Measurements from ENCODE around the gene EDC3. TPM values are rescaled to one million over a fixed set of nuclear protein-coding genes. Genes with fewer than 3 reads are reported as not detected.

The EDC3 gene
- total and polyA plus RNA-seq, 2 of the 4 experiments (the other 2 are of a cell fraction): 16.8 to 38.0 TPM

DNA sequence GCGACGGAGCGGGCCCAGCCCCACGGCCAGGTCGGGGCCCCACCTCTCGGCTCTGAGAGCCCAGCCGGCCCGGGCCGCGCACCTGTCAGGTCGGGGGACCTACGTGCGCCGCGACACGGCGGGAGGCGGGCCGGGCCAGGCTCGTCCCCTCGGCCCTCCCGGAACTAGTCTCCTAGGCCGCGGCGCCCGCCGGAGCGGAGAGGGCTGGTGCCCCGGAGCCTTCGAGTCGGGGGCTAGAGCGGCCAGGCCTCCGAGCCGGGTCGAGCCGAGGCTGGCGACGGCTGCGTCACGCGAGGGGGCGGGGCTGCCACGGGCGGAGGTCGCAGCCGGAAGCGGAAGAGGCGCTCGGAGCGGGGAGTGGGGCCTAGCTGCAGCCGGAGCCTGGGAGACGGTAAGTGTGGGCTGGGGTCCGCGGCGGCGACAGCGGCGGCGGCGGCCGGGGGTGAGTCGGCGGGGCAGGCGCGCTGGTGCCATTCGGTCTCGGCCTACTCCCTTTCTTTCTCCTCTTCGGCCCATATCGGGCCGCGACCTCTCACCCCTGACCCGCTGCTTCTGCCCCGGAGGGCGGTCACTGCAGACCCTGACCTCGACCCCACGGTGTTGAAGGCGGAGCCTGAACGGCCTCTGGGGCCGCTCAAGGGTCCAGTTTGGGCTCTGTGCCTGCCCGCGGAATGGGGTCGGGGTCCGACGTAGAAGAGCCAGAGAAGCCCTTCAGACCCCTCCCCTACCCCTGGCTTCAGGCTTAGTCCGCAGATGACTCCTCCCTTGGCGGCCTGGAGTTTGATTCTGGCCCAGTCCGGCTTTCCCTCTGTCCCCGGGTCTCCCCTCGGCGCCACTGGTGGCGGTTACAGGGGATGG is 80.1 kb downstream of the EDC3 start, which contains the start of gene CLK3:
CLK3 (plus strand) TSS at position 329 of the 858 bp plus-strand sequence. CDS start 3,361 bp downstream, outside the sequence.
- peak within 1 kb of the TSS; percentile 91 for H4K91ac ChIP-seq (ENCODE audit: insufficient read depth, low read depth, low read length)
- peaks cover 6% of the 10 kb centered on the region for H3K4me1 ChIP-seq (ENCODE audit: control insufficient read depth, insufficient read depth, low read length)
- H2BK20ac ChIP-seq (ENCODE audit: low read depth, low read length): no peak within 1 kb of the TSS
- H3K9me3 ChIP-seq (ENCODE audit: control insufficient read depth, insufficient read depth, low read length): no peaks in the 10 kb centered on the region
- DNase-seq: peak; percentile 89
- intact Hi-C loops (cut with micrococcal nuclease) (loop anchor here (1.0 kb wide), 2 partner anchors 69 to 154 kb away; partner anchors contain the start of gene UBL7), dilution Hi-C loops (cut with HindIII; ENCODE audit: low sequenced_read_pairs, unreplicated experiment) (no loop called here), in situ Hi-C loops (cut with MboI; ENCODE audit: low sequenced_read_pairs) (no loop called here)
- peak within 1 kb of the TSS; percentile 21; the same call in 1 of the 2 replicates for H3K18ac ChIP-seq (ENCODE audit: low read depth, low read length)
- H4K5ac ChIP-seq (ENCODE audit: low read depth, low read length): peak within 1 kb of the TSS; percentile 76
- peak within 1 kb of the TSS; percentile 100 for H2AK9ac ChIP-seq (replicated peaks; ENCODE audit: low read depth, low read length, poor library complexity)
- BruUV-seq (replicated peaks): no TSS peak
- peak; percentile 81 for ATAC-seq (ENCODE audit: low read depth)
- H2BK5ac ChIP-seq (ENCODE audit: low read depth, low read length, poor library complexity, severe bottlenecking): peak within 1 kb of the TSS; percentile 86
- H2AK5ac ChIP-seq (ENCODE audit: low read depth, low read length): peak within 1 kb of the TSS; percentile 97
- H3K4me2 ChIP-seq (ENCODE audit: low read depth, low read length): peak within 1 kb of the TSS; percentile 89
- peak within 1 kb of the TSS; percentile 91 to 95 for H4K8ac ChIP-seq (ENCODE audit: low read depth in 2 of 2, low read length in 2 of 2)
- peak within 1 kb of the TSS; percentile 93 for H3K4me3 ChIP-seq (ENCODE audit: insufficient read depth, low read depth, low read length)
- TF ChIP-seq POLR2A (IDR thresholded peaks at IDR 0.05; ENCODE audit: low read depth, low read length) (peak; percentile 83), BHLHE40 (IDR thresholded peaks at IDR 0.05; ENCODE audit: low read depth, low read length) (peak; percentile 85), MXI1 (IDR thresholded peaks at IDR 0.05; ENCODE audit: borderline replicate concordance, low read depth, low read length) (peak; percentile 36; the same call in 1 of the 2 replicates), MAZ (IDR thresholded peaks at IDR 0.05; ENCODE audit: borderline replicate concordance, low read depth, low read length) (peak; percentile 92), CEBPB (IDR thresholded peaks at IDR 0.05; ENCODE audit: low read depth, low read length) (no peak), RCOR1 (IDR thresholded peaks at IDR 0.05; ENCODE audit: insufficient replicate concordance, low read length) (peak; percentile 33), CHD1 (IDR thresholded peaks at IDR 0.05; ENCODE audit: low read depth, low read length) (peak; percentile 12; the same call in 1 of the 2 replicates), SMC3 (IDR thresholded peaks at IDR 0.05; ENCODE audit: low read depth, low read length) (no peak)
- TF ChIP-seq, protein P1, sequence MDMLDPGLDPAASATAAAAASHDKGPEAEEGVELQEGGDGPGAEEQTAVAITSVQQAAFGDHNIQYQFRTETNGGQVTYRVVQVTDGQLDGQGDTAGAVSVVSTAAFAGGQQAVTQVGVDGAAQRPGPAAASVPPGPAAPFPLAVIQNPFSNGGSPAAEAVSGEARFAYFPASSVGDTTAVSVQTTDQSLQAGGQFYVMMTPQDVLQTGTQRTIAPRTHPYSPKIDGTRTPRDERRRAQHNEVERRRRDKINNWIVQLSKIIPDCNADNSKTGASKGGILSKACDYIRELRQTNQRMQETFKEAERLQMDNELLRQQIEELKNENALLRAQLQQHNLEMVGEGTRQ (IDR thresholded peaks at IDR 0.05; ENCODE audit: low read depth, low read length): peak; percentile 52
- H3K14ac ChIP-seq (replicated peaks; ENCODE audit: low read depth, low read length): peak within 1 kb of the TSS; percentile 90
- peak within 1 kb of the TSS; percentile 97 for H2AFZ ChIP-seq (replicated peaks; ENCODE audit: low read length, poor library complexity)
- H3K27ac ChIP-seq (ENCODE audit: insufficient read depth, low read length): peak within 1 kb of the TSS; percentile 87
- H3K27me3 ChIP-seq (ENCODE audit: control insufficient read depth, insufficient read depth, low read length): peaks cover 2% of the 10 kb centered on the region; the same call in 1 of the 2 replicates
- H3K9me1 ChIP-seq (ENCODE audit: insufficient read depth, low read length): 0 out of 2 replicates have a peak, but pooled peaks cover 2% of the 10 kb centered on the region
- peak within 1 kb of the TSS; percentile 68; the same call in 2 of the 3 replicates for H2BK15ac ChIP-seq (ENCODE audit: low read depth, low read length)
- H3K79me1 ChIP-seq (ENCODE audit: low read depth in 1 of 2, low read length in 2 of 2): peaks cover 6 to 49% of the 10 kb centered on the region in 2 experiments; a peak in 3 of 4 replicates
- H3K56ac ChIP-seq (ENCODE audit: extremely low read depth, insufficient read depth, low read length): peak within 1 kb of the TSS; percentile 82
- H3K4ac ChIP-seq (ENCODE audit: low read depth, low read length): peak within 1 kb of the TSS; percentile 92
- H2BK120ac ChIP-seq (ENCODE audit: low read depth, low read length): peak within 1 kb of the TSS; percentile 50; the same call in 1 of the 2 replicates
- ChIA-PET POLR2A (ENCODE audit: unreplicated experiment) (interaction anchor here (0.6 kb wide), 1 partner anchor 144 kb away, joined by 7 read pairs; no protein-coding TSS in a partner anchor), CTCF (interaction anchor here (1.0 to 1.5 kb wide), 2 partner anchors 16 to 380 kb away, joined by 3 to 4 read pairs; no protein-coding TSS in a partner anchor)
- H4K20me1 ChIP-seq (ENCODE audit: insufficient read depth, low read length): peaks cover 47% of the 10 kb centered on the region
- H3K23ac ChIP-seq (ENCODE audit: low read depth, low read length): peak within 1 kb of the TSS; percentile 92
- 0% methylated on average over 54 of the region's 91 CpGs; no CpG with 5 or more reads in 1 of the 2 experiments for WGBS, 2 experiments (ENCODE audit: extremely low coverage in 2 of 2, insufficient read length in 1 of 2)
- peaks cover 18% of the 10 kb centered on the region for H3K36me3 ChIP-seq (ENCODE audit: control insufficient read depth, insufficient read depth, low read length)
- H3K9ac ChIP-seq (ENCODE audit: low read depth, low read length): peak within 1 kb of the TSS; percentile 97

Data from IMR-90 (cell line).